ENCODE data around the gene CNGA3.
"Not testable (repeated sequence)": the region's sequence is repeated elsewhere in the genome, so short reads cannot be mapped to it uniquely, and the experiment has no call there.

CNGA3 gene

DNA sequence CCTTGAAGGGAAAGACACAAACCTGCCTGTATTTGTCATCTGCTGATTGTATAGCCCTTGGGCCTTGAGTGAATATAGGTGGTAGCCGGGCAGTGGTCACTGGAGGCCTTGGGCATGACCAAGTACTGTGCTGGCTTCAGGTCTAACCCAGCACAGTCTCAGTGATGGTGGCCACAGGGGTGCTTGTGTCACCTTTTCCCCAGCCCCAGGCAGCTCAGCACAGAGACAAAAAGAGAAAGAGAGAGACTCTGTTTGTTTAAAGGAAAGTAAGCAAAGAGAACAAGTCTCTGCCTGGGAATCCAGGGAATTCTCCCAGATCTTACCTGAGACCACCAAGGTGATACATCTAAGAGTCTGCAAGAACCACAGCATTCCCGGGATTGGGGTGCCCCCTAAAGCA is 59.0 kb downstream of the CNGA3 start:
- no peak for DNase-seq

GRCh38 chr2:98408155-98408554 is 61.9 kb downstream of the CNGA3 start:
- DNase-seq: no peak

DNA sequence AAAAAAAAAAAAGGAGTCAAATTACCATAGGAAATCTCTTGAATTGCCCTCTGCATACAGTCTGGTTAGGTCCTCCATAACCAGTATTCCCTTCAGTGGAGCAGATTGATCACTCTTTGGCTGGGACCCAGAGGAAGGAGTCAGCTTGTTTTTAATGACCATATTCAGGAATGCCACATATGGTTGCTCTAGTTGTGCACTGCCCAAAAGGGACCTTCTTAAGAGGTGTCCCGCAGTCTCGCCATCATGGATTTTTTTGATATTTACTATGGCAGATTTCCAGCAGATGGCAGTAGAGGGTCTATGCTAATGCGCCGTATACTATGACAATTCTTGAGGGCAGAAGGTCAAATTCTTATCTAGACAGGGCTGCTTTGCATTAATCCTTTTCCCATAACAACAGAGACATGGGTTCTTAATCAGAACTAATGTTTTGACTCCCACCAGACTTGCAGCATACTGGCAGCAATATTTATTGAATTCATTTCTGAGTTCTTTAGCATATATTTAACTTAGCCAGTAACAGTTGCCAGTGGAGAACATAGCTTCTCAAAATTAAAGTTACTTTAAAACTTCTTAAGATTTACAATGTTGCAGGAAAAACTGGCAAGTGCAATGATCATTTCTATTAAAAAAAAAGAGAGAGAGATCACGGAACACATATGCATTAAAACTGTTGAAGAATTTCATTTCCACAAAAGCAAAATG is 66.6 kb downstream of the CNGA3 start:
- DNase-seq: peak; percentile 51

GRCh38 chr2:98414246-98414645 is 68.0 kb downstream of the CNGA3 start:
- not testable (repeated sequence) for DNase-seq

GRCh38 chr2:98415719-98416248 is 69.5 kb downstream of the CNGA3 start:
- DNase-seq: not testable (repeated sequence)

DNA sequence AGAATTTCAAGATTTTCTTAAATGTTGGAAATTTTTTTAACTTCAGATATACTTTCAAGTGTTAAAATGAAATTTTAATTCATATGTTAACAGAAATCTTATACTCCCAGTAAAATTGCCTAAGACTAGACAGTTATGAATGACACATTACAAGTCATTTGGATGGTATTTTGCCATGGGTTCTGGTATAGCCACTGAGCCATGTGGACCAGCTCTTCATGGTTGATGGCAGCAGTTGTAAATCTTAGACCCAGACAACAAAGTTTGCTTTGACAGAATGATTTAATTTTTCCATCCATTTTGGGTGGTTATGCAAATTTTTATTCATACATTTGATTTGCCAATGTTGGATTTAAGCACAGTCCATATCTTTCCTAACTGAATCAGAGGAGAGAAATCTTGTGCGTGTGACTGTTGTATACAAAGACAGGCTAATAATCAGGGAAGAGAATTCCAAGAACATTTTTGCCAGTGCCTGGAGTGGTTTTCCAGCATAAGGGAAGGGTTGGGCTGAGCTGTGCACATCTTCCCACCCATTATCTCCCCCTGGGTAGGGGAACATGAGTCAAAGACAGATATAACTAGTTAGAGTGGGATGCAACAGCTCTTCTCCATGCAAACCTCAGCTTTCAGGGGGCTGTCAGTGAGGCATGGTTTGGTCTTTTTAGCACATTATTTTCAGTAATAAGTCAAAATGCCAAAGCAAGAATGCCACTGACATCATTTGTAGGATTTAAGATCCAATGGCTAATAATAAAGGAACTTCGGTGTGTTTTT is 70.3 kb downstream of the CNGA3 start:
- DNase-seq: no peak

DNA sequence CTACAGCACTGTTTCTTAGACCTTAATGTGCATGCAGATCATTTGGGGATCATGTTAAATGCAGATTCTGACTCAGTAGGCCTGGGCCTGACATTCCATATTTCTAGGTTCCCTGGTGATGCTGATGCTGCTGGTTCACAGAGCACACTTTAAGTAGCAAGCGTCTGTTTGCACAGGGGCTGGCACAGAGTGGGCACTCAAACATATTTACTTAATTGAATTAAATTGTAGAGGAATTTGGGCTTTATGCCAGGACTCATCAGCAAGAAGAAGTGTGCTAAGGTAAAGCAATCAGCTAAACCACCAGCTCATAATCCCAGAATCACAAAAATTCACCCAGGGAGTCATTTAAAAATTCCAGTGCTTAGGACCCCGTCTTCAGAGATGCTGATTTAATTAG is 73.3 kb downstream of the CNGA3 start:
- no peak for DNase-seq

DNA sequence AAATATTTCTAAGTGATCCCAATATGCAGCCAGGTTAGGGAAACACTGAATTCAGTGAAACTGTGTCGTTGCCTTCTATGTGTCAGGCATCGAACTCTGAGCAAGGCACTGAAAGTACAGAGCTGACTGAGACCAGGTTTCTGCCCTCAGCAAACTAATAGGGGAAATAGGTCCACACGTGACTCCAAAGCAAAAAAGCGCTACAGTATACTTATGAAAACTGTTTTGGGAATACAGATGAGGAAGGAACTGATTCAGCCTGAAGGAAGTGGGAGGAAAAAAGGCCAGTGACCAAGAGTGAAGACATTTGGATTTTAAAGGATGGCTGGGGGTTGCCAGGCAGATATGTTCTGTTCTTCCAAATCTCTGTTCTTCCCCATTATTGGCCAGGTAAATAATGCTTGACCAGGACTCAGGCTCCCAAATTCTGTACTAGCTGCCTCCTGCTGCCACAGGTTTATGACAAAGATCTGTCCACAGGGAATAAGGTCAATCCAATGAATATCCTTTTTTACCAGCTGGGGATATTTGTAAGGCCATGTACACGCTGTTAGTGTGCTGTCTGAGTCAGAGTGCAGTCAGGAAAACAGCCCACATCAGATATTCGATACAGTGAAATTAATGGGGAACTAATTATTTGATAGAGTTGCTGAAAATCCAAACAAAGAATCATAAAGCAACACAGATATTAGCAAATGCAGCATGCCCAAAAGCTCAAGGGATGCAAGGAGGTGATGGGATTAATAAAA is 73.9 kb downstream of the CNGA3 start:
- DNase-seq: no peak

DNA sequence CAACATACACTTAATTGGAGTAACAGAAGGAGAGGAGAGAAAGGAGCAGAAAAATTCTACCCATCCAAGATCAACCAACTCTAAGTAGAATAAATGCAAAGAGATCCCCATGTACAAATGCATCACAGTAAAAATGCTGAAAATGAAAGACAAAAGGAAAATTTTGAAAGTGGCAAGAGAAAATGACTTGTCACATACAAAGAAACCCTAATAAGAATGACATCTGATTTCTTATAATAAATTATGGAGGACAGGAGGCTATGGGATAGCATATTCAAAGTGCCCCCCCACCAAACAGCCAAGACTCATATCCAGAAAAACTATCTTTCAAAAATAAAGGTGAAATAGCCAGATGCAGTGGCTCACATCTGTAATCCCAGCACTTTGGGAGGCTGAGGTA is 76.2 kb downstream of the CNGA3 start:
- no peak for DNase-seq

GRCh38 chr2:98426771-98427170 is 80.5 kb downstream of the CNGA3 start:
- DNase-seq: no peak

DNA sequence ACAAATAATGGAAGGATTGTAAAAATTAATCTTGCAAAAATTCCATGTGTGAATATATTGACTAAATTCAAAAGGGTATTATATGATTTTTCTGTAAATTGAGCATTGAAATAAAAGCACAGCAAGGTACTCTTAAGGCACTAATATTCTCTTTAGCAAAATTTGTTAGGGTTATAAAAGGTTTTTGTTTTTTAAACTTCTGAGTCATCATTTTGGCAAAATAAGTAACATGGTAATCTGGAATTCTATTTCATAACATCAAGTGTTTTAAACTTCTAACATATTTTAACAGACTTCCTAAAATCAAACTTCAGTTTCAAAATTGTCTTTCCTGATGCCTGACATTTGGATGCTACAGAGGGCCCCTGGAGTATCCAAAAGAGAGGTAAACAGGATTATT is 85.9 kb downstream of the CNGA3 start:
- no peak for DNase-seq

DNA sequence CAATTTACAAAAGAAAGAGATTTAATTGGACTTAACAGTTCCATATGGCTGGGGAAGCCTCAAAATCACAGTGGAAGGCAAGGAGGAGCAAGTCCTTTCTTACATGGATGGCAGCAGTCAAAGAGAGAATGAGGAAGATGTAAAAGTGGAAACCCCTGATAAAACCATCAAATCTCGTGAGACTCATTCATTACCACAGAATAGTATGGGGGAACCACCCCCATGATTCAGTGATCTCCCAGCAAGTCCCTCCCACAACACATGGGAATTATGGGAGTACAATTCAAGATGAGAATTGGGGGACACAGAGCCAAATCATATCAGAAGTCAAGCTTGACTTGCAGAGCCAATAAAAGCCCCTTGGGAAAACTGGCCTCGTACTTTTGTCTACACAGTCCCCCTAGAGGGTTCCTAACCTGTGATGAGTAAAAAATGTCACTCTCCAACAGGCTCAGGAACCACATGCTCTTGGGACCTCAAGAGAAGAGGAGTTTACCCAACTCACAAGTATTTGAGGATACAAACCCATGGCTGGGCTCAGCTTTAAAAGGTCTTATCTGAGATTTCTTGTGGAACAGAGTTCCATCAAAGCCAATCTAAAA is 87.2 kb downstream of the CNGA3 start:
- no peak for DNase-seq

DNA sequence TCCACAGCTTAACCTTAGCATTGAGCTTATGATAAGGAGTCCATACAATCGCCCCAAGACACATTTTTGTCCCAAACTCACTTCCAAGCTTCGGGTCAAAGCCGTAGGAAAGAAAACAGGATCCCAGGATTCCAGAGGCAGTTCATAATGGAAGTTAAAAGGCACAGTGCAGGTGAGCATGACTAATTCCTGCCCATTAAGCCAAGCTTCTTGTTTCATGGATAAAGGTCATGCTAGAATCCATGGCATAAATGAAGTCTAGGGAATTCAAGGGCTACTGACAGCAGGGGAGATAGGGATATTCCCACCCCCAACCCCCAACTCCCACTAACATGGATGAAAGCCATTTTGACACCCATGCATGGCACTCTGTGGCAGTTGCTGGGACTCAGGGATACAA is 88.2 kb downstream of the CNGA3 start:
- DNase-seq: no peak

GRCh38 chr2:98435670-98436069 is 89.4 kb downstream of the CNGA3 start:
- DNase-seq: not testable (repeated sequence)

DNA sequence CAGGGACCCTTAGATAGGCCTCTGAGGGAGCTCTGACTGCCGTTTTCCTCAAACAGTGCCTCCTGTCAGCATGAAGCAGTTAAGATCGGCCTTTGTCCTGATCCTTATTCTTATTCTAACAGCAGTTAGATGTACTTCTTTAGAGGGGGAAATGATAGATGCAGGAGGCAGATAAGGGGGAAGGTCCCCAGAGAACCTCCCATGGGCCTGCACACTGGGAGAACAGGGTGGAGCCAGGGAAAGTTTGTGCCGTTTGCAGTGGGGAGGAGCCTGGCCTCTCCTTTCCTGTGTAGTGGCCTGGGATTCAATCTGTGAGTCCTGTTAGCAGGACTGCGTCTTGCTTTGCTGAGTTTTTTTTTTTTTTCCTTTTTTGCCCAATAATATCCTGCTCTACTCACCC is 90.5 kb downstream of the CNGA3 start:
- DNase-seq: no peak

DNA sequence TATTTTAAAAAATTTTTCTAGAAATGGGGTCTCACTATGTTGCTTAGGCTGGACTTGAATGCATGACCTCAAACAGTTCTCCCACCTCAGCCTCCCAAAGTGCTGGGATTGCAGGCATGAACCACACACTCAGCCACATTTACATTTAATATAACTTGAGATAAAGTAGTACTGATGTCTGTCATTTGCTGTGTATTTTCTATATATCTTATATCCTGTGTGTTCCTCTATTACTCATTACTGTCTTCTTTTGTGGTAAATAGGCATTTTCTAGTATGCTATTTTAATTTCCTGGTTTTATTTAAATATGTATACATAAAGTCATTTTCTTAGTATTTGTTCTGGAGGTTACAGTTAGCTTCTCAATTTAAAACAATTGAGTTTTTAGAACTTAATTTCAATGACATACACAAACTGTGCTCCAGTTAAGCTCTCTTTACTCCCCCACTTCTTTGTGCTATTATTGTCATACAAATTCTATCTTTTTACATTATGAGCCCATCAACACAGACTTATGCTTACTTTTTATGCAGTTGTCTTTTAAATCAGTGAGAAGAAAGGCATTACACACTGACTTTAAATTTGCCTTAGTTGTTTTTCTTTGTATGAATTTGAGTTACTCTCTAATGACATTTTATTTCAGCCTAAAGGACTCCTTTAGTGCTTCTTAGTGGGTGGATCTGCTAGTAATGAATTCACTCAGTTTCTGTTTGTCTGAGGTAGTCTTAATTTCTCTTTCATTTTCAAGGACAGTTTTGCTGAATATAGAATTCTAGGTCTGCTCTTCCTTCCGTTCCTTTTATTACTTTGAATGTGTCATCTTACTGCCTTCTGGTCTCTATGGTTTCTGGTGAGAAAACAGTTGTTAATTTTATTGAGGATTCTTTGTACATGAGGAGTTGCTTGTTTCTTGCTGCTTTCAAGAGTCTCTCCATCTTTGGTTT is 92.2 kb downstream of the CNGA3 start:
- DNase-seq: no peak

DNA sequence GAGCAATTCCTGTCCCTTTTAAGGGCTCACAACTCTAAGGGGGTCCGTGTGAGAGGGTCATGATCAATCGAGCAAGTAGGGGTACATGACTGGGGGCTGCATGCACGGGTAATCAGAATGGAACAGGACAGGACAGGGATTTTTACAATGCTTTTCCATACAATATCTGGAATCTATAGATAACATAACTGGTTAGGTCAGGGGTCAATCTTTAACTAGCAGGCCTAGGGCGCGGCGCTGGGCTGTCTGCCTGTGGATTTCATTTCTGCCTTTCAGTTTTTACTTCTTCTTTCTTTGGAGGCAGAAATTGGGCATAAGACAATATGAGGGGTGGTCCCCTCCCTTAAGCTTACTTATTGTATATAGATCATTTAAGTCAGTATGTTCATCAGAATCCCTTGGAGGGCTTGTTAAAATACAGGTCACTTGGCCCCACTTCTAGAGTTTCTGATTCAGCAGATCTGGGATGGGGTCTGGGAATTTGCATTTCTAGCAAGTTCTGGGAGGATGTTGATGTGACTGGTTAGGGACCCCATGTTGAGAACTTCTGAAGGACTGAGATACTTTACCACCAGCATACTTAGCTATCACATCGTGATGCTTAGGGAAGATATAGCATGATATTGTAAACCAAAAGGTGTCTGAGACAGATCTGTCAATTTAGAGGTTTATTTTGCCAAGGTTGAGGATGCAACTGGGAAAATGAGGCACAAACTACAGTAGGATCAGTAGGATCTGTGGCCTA is 95.6 kb downstream of the CNGA3 start:
- DNase-seq: no peak

- DNase-seq: no peak
These were observed 96.2 kb downstream of the CNGA3 start for GRCh38 chr2:98442488-98442887.

DNA sequence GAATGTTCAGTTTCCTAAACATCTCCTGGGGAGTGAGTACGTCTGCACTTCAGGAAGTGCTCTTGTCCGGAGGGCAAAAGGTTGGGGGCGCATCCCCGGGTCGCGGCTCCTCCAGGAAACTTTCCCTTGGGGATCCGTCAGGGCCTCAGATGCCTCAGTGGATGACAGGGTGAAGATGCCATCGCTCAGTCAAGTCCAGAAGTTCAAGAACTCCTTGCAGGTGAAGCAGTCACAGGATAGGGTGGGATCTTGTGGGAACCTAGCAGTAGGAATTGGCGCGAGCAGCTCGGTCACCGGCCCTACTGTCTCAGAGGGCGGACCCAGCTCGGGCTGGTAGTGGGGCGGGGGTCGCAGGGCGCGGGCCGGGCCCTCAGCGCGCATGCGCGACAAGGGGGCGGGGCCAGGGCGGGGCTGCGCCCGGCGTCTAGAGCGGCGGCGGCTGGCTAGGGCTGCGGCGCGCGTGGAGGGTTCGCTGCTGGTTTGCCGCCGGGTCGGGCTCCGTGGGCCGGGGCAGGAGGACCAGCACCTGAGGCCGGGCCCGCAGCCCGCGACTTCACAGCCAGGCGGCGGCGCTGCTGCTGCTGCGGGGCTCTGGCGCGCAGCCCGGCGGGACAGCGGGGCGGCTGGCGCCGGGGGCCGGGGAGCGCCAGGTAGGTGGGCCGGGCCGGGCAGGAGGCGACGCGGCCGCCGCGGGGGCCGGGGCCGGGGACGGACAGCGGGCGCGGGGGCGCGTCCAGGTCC is 98.3 kb downstream of the CNGA3 start, which contains the start of gene INPP4A:
TSS of gene INPP4A (plus strand) at position 423 of the 741 bp plus-strand sequence. CDS start 75,191 bp downstream, outside the sequence.
- DNase-seq: peak; percentile 85

DNA sequence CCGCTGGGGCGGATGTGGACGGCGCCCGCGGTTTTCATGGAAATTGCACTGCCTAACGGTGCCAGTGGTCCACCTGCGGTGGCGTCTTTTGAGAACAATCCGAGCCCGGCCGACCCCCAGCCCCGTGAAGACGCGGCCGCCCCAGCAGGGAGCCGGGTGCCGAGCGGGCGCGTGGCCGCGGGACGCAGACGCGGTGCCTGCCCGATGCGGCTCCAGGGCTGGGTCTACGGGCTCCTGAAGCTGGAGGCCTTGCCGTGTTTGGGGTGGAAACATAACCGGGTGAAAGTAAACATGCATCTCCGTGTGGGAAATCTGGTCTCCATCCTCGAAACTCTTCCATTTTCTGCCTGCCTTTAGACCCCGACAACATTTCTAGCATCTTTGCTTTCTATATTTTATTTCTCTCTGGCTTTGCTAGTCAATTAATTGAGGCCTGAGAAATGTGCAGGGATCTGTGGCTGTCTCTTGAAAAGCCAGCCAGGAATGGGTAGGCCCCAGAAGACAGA is 99.0 kb downstream of the CNGA3 start:
- no peak for DNase-seq

All from CD4-positive, alpha-beta T cell treated with Interleukin-15 for 1 hour (primary cell).